ENCODE results near the gene MAP2K3.

MAP2K3 gene

DNA sequence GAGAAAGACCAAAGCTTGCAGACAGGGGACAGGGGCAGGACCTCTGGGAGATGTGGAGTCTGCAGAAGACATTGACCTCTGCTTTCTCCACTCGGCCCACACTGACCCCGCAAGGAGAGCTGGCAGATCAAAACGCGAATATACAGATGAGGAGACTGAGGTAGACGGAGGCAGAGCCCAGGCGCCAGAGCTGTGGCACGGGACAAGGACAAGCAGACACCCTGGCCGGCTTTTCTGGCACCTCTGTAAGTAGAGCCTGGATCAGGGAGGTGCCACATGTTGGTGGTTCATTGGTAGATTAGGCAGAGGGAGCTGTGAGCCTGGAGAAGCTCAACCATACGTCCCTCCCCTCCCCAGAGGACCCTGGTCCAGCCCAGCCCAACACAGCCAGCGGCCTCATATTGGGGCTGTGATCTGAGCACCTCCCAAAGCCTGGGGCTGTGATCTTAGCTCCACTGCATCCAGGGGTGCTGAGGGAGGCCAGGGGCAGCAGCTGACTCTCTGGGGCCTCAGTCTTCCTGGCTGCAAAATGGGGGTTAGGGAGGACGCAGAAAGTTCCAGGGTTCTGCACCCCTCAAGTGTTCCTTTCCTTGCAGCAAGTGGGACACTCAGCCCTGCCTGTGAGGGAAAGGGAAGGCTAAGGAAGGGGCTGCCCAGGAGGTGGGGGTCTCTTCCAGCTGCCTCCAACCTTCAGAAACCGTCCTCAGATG is 35.3 kb upstream of the MAP2K3 start:
- Mint-ChIP-seq H3K4me1 (ENCODE audit: low read depth) (peaks cover 21% of the 10 kb centered on the region), H3K9me3 (no peaks in the 10 kb centered on the region), H3K36me3 (ENCODE audit: low read depth) (no peaks in the 10 kb centered on the region), H3K27ac (no peak overlapping the region), H3K4me3 (no peak overlapping the region), H3K27me3 (no peaks in the 10 kb centered on the region)
- DNase-seq: no peak

DNA sequence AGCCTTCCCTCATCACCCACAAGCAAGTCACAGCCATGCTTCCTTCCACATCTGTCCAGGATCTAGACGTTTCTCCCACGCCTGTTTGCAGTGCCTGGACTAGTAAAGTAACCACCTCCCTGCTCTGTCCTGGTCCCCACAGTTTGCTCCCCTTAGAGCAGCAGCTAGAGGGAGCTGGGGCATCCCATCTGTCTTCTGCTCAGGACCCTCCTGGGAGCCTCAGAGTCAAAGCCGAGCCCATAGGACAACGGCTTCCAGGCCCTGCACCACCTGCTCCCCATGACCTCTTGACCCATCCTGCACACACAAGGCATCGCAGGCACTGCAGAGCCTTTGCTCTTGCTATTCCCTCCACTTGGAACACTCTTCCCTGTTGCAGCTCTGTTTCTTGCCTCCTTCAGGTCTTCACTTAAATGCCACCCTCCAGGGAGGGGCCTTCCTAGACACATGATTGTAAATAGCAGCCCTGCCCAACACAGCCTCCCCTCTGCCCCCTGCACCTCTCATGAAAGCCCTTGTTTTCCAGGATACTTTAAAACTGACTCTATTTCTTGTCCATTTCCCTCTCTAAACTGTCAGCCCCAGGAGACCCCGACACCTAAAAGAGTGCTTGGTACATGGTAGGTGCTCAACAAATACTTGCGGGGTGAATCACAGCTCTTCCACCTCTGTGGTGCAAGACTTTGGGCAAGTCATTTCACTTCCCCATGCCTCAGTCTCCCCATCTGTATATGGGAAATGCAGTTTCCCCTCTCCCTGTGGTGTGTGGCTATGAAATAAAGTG is 34.4 kb upstream of the MAP2K3 start:
- no peak for DNase-seq
- Mint-ChIP-seq H3K27ac (no peak overlapping the region), H3K4me1 (ENCODE audit: low read depth) (peaks cover 21% of the 10 kb centered on the region), H3K4me3 (no peak overlapping the region), H3K36me3 (ENCODE audit: low read depth) (no peaks in the 10 kb centered on the region), H3K9me3 (no peaks in the 10 kb centered on the region), H3K27me3 (no peaks in the 10 kb centered on the region)

DNA sequence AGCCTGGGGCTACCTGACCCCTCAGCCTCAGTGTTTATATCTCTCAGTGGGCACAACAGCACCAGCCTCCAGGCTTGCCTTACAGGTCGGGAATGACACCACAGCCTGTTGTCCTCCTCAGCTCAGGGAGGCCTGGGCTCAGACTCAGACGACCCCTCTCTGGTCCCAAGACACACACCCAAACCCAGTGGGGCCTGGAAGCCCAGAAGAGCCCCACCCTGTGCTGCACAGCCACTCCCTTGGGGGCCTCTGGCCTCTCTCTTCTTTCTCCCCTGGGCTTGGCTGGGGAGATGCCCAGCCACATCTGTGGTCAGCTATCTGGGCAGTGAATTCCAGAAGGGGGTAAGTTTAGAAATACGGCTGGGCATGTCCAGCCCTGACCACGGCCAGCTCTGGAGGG is 33.7 kb upstream of the MAP2K3 start:
- Mint-ChIP-seq H3K36me3 (ENCODE audit: low read depth) (no peaks in the 10 kb centered on the region), H3K27ac (no peak overlapping the region)

DNA sequence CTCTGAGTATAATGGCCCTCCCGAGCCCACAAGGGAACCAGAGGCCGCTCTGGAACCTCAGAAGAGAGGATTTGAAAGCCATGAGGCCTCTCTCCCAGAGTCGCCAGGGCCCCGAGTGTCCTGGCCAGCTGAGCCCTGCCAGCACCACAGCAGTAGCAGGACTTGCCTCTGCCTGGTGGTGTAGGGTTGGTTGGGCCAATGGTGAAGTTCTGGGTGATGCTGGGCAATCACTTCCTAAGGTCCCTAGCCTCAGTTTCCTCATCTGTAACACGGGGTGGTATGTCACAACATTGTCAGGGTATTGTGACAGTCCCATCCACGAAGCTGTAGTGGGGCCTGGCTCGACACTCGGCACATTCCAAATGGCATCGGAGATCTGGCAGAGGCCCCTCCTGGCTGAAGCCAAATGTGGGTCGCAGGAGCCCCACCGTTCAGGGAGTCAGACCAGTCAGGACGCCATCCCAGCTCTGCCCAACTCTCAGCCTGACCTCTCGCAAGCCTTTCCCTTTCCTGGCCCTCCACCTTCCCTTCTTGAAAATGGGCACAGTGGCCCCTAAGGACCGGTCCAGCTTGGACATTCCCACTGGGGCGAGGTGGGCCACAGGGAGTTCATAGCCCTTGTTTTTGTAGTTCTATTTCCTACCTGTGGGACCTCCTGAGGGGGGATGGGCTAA is 33.0 kb upstream of the MAP2K3 start:
- Mint-ChIP-seq H3K27ac (no peak overlapping the region), H3K27me3 (no peaks in the 10 kb centered on the region), H3K4me3 (no peak overlapping the region), H3K9me3 (no peaks in the 10 kb centered on the region), H3K36me3 (ENCODE audit: low read depth) (no peaks in the 10 kb centered on the region), H3K4me1 (ENCODE audit: low read depth) (peaks cover 18% of the 10 kb centered on the region)
- no peak for DNase-seq

More for the DNA sequence above, 33.7 kb upstream of the MAP2K3 start:
- no peaks in the 10 kb centered on the region for H3K27me3 Mint-ChIP-seq
- no peak overlapping the region for H3K4me3 Mint-ChIP-seq
- peaks cover 19% of the 10 kb centered on the region for H3K4me1 Mint-ChIP-seq (ENCODE audit: low read depth)
- no peak for DNase-seq
- H3K9me3 Mint-ChIP-seq: no peaks in the 10 kb centered on the region

- Mint-ChIP-seq H3K27me3 (no peaks in the 10 kb centered on the region), H3K36me3 (ENCODE audit: low read depth) (no peaks in the 10 kb centered on the region), H3K27ac (peak overlapping the region; percentile 66), H3K9me3 (no peaks in the 10 kb centered on the region), H3K4me1 (ENCODE audit: low read depth) (peaks cover 18% of the 10 kb centered on the region), H3K4me3 (peak overlapping the region; percentile 74)
- DNase-seq: no peak
These were observed 32.2 kb upstream of the MAP2K3 start for GRCh38 chr17:21252289-21252795.

DNA sequence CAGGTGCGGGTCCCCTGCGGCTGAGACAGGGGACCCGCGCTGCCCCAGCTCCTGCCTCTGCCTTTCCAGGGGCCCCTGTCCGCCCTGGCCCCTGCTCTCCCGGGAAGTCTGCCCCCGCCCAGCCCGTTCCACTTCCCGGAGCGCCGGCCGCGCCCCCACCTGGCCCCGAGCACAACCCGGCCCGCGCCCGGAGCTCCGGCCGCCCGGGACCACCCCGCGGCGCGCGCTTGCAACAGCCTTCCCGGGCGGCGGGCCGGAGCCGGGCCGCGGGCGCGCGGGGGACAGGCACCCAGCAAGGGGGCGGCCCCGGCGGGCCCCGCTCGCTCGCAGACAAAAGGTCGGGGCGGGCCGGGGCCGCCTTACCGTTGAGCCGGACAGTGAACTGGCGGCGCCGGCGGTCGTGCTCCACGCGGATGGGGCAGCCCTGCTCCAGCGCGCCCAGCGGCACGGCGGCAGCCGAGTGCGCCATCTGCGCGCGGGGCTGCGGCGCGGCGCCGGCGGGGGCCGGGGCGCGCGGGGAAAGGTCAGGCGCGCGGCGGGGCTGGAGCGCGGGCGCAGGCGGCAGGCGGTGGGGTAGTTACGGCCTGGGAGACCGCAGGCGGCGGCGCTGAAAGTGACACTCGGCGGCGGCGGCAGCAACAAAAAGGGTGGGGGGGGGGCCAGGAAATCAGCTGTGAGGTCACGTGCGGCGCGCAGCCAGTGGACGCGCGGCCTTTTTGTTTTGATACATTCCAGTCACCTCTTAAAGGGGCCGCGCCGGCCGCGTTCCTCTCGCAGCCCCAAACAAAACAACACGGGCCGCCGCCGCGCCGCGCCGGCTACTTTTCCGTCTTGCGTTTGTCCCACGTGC is 31.5 kb upstream of the MAP2K3 start, which contains the start of gene NATD1:
NATD1 (minus strand) TSS at position 615 of the 850 bp plus-strand sequence; CDS start at position 469, 146 bp downstream.
- H3K27me3 Mint-ChIP-seq: no peaks in the 10 kb centered on the region
- peak; percentile 80 for DNase-seq
- H3K36me3 Mint-ChIP-seq (ENCODE audit: low read depth): no peaks in the 10 kb centered on the region
- peak within 1 kb of the TSS; percentile 72 for H3K27ac Mint-ChIP-seq
- peaks cover 20% of the 10 kb centered on the region for H3K4me1 Mint-ChIP-seq (ENCODE audit: low read depth)
- peak within 1 kb of the TSS; percentile 82 for H3K4me3 Mint-ChIP-seq
- no peaks in the 10 kb centered on the region for H3K9me3 Mint-ChIP-seq

DNA sequence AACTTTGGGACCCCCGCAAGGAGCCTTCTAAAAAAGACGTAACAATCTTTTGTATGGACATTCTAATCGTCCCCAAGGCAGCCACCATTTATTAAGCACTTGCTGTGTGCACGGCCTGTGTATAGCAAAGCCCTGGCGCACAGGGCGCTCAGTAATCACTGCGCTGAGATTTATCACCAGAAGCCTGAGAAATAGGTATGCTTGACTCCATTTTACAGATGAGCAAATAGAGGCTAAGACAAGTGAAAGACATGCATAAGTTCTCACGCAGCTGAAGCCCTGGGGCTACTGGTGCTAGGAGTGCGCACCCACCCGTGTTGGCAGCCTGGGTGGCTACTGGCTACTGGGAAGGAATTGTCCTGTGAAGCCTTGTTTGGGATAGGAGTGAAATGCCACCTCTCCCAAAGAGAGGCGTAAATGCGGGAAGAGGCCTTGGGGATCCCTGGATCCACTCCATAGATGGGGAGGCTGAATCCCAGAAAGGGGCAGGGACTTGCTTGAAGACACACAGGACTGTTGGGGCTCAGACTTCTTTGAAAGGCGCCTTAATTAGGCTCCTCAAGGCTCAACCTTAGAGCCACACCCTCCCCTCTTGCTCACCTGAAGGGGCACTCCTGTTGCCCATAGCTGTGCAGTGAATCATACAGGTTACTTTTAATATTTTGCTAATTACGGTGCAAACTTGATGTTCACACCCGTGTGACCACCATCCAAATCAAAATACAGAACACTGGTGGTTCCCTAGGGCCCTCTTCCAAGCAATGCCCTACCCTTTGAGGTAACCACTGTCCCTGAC is 30.7 kb upstream of the MAP2K3 start:
- no peak for DNase-seq
- H3K27ac Mint-ChIP-seq: peak overlapping the region; percentile 72
- H3K27me3 Mint-ChIP-seq: no peaks in the 10 kb centered on the region
- peaks cover 25% of the 10 kb centered on the region for H3K4me1 Mint-ChIP-seq (ENCODE audit: low read depth)
- H3K4me3 Mint-ChIP-seq: peak overlapping the region; percentile 82
- no peaks in the 10 kb centered on the region for H3K9me3 Mint-ChIP-seq
- no peaks in the 10 kb centered on the region for H3K36me3 Mint-ChIP-seq (ENCODE audit: low read depth)

GRCh38 chr17:21258593-21258992 is 25.9 kb upstream of the MAP2K3 start:
- no peaks in the 10 kb centered on the region for H3K36me3 Mint-ChIP-seq (ENCODE audit: low read depth)
- no peaks in the 10 kb centered on the region for H3K27me3 Mint-ChIP-seq
- DNase-seq: no peak
- H3K4me1 Mint-ChIP-seq (ENCODE audit: low read depth): peaks cover 18% of the 10 kb centered on the region
- H3K4me3 Mint-ChIP-seq: no peak overlapping the region
- no peaks in the 10 kb centered on the region for H3K9me3 Mint-ChIP-seq
- H3K27ac Mint-ChIP-seq: peak overlapping the region; percentile 26

GRCh38 chr17:21262259-21262993 is 22.1 kb upstream of the MAP2K3 start:
- Mint-ChIP-seq H3K27me3 (no peaks in the 10 kb centered on the region), H3K36me3 (ENCODE audit: low read depth) (no peaks in the 10 kb centered on the region), H3K4me3 (no peak overlapping the region), H3K27ac (no peak overlapping the region), H3K9me3 (no peaks in the 10 kb centered on the region), H3K4me1 (ENCODE audit: low read depth) (peaks cover 15% of the 10 kb centered on the region)
- DNase-seq: no peak

GRCh38 chr17:21263376-21263775 is 21.1 kb upstream of the MAP2K3 start:
- Mint-ChIP-seq H3K27ac (peak overlapping the region; percentile 47), H3K9me3 (no peaks in the 10 kb centered on the region), H3K4me1 (ENCODE audit: low read depth) (peaks cover 18% of the 10 kb centered on the region), H3K36me3 (ENCODE audit: low read depth) (no peaks in the 10 kb centered on the region), H3K27me3 (no peaks in the 10 kb centered on the region), H3K4me3 (no peak overlapping the region)
- DNase-seq: no peak

DNA sequence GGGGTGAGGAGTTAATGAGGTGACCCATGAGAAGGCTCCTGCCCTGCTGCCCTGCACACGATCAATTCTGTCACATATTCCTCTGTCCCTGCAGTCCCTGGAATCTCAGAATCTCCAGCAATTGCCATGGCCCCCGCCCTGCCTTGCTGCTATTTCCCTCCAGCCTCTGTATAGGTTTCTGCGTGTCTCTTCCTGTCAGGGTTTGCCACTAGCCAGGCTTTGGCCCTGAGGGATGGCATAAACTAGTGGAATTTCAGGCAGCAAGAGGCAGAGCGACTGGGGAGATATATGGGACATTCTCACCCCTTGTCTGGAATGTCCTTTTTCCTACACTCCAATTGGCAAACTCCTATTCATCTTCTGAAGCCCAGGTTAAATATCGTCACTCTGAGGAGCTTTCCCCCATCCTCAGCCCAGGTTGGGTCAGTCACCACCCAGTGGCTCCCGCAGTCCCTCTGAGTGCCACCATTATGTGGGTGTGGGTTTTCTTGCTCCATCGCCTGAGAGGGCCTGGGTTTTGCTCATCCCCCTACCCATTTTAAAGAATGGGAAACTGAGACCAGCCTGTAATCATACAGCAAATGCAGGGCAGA is 15.8 kb upstream of the MAP2K3 start:
- H3K27ac Mint-ChIP-seq: peak overlapping the region; percentile 73
- no peak overlapping the region for H3K4me3 Mint-ChIP-seq
- H3K9me3 Mint-ChIP-seq: no peaks in the 10 kb centered on the region

DNA sequence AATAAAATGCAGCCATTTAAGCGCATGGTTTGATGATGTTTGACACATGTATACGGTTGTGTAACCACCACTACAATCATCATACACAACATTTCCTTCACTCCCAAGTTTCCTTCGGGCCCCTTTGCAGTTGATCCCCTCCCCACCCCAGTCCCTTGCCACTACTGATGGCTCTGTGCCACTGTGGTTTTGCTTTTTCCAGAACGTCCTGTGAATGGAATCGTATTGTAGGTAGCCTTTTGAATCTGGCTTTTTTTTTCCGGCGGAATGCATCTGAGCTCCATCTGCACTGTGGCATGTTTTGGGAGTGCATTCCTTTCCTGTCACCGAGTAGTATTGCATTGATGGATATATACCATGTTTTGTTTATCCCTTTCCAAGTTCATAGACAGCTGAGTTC is 15.1 kb upstream of the MAP2K3 start:
- H3K27ac Mint-ChIP-seq: no peak overlapping the region
- H3K27me3 Mint-ChIP-seq: no peaks in the 10 kb centered on the region
- no peak for DNase-seq
- H3K4me3 Mint-ChIP-seq: no peak overlapping the region
- no peaks in the 10 kb centered on the region for H3K9me3 Mint-ChIP-seq
- peaks cover 16% of the 10 kb centered on the region for H3K4me1 Mint-ChIP-seq (ENCODE audit: low read depth)
- H3K36me3 Mint-ChIP-seq (ENCODE audit: low read depth): no peaks in the 10 kb centered on the region

More for the DNA sequence above, 15.8 kb upstream of the MAP2K3 start:
- Mint-ChIP-seq H3K27me3 (no peaks in the 10 kb centered on the region), H3K36me3 (ENCODE audit: low read depth) (no peaks in the 10 kb centered on the region), H3K4me1 (ENCODE audit: low read depth) (peaks cover 16% of the 10 kb centered on the region)
- DNase-seq: no peak
